Ishikawa (cell line): ENCODE data around the gene FOXO6.

ENCODE experiments used
- CREB1 ChIP-seq: IDR thresholded peaks from 2 replicates; pipeline ENCODE4 v1.6.1; 2012; ENCODE audit warnings: low read depth
- EGR1 ChIP-seq: IDR thresholded peaks from 2 replicates; pipeline ENCODE4 v1.6.1; 2012
- EP300 ChIP-seq: IDR thresholded peaks from 2 replicates; pipeline ENCODE4 v1.6.1; 2012; ENCODE audit warnings: borderline replicate concordance
- FOXM1 ChIP-seq: IDR thresholded peaks from 2 replicates; pipeline ENCODE4 v1.6.1; 2012; ENCODE audit warnings: low read depth, borderline replicate concordance
- MAX ChIP-seq: IDR thresholded peaks from 2 replicates; pipeline ENCODE4 v1.6.1; 2012
- NFIC ChIP-seq: IDR thresholded peaks from 2 replicates; pipeline ENCODE4 v1.6.1; 2012
- RAD21 ChIP-seq: IDR thresholded peaks from 2 replicates; pipeline ENCODE4 v1.6.1; 2012; ENCODE audit warnings: low read depth
- REST ChIP-seq: IDR thresholded peaks from 2 replicates; pipeline ENCODE4 v1.6.1; 2012; ENCODE audit warnings: low read depth, mild to moderate bottlenecking
- TAF1 ChIP-seq: IDR thresholded peaks from 2 replicates; pipeline ENCODE4 v1.6.1; 2012; ENCODE audit warnings: low read depth, mild to moderate bottlenecking
- TCF12 ChIP-seq: IDR thresholded peaks from 2 replicates; pipeline ENCODE4 v1.6.1; 2012; ENCODE audit warnings: low read depth
- TEAD4 ChIP-seq: IDR thresholded peaks from 2 replicates; pipeline ENCODE4 v1.6.1; 2012
- ZBTB7A ChIP-seq: IDR thresholded peaks from 2 replicates; pipeline ENCODE4 v1.6.1; 2012; ENCODE audit warnings: low read depth

- TF ChIP-seq TEAD4 (no peak), MAX (no peak), RAD21 (no peak), ZBTB7A (no peak), REST (no peak), TAF1 (no peak), TCF12 (no peak), EP300 (no peak), NFIC (no peak), FOXM1 (no peak), CREB1 (no peak), EGR1 (no peak)
Observed at GRCh38 chr1:41358131-41359021, 2.9 kb upstream of the FOXO6 start.
